Fibroblast of villous mesenchyme (primary cell): Measurements from ENCODE around the gene PPY. TPM values are rescaled to one million over a fixed set of nuclear protein-coding genes. Genes with fewer than 3 reads are reported as not detected.
"Not testable (repeated sequence)": the region's sequence is repeated elsewhere in the genome, so short reads cannot be mapped to it uniquely, and the experiment has no call there.

Experiments used
- DNase-seq: peaks from one replicate; pipeline ENCODE4 v3.0.0-alpha.2; 2010; ENCODE audit warnings: low read depth
- H3K4me3 ChIP-seq: 2 replicates; pipeline ENCODE4 v1.5.1; 2011; ENCODE audit warnings: low read depth, mild to moderate bottlenecking, low read length
- total RNA-seq: library from RNA; depleted of rRNA; stranded (reverse); fragments of >200 nt; gene quantifications from 2 replicates; pipeline ENCODE4 v1.2.3, GENCODE V29; 2012
- TF ChIP-seq, protein P1 (sequence below): IDR thresholded peaks from 2 replicates; pipeline ENCODE4 v1.5.1; 2012; ENCODE audit warnings: low read depth, mild to moderate bottlenecking, low read length; ENCODE audit not compliant: insufficient read depth

PPY gene
- total RNA-seq, 1 donor: not detected

- TF ChIP-seq, protein P1, sequence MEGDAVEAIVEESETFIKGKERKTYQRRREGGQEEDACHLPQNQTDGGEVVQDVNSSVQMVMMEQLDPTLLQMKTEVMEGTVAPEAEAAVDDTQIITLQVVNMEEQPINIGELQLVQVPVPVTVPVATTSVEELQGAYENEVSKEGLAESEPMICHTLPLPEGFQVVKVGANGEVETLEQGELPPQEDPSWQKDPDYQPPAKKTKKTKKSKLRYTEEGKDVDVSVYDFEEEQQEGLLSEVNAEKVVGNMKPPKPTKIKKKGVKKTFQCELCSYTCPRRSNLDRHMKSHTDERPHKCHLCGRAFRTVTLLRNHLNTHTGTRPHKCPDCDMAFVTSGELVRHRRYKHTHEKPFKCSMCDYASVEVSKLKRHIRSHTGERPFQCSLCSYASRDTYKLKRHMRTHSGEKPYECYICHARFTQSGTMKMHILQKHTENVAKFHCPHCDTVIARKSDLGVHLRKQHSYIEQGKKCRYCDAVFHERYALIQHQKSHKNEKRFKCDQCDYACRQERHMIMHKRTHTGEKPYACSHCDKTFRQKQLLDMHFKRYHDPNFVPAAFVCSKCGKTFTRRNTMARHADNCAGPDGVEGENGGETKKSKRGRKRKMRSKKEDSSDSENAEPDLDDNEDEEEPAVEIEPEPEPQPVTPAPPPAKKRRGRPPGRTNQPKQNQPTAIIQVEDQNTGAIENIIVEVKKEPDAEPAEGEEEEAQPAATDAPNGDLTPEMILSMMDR: no peak
Measured at GRCh38 chr17:43976963-43977837, 34.9 kb upstream of the PPY start.

GRCh38 chr17:43975898-43976297 is 33.6 kb upstream of the PPY start:
- TF ChIP-seq, protein P1: no peak
- no peak overlapping the region for H3K4me3 ChIP-seq
- no peak for DNase-seq

More at GRCh38 chr17:43976963-43977837, 34.9 kb upstream of the PPY start:
- DNase-seq: no peak
- H3K4me3 ChIP-seq: no peak overlapping the region

- H3K4me3 ChIP-seq: no peak overlapping the region
- DNase-seq: no peak
- TF ChIP-seq, protein P1: no peak
Measured at GRCh38 chr17:43974382-43975266, 32.3 kb upstream of the PPY start.

DNA sequence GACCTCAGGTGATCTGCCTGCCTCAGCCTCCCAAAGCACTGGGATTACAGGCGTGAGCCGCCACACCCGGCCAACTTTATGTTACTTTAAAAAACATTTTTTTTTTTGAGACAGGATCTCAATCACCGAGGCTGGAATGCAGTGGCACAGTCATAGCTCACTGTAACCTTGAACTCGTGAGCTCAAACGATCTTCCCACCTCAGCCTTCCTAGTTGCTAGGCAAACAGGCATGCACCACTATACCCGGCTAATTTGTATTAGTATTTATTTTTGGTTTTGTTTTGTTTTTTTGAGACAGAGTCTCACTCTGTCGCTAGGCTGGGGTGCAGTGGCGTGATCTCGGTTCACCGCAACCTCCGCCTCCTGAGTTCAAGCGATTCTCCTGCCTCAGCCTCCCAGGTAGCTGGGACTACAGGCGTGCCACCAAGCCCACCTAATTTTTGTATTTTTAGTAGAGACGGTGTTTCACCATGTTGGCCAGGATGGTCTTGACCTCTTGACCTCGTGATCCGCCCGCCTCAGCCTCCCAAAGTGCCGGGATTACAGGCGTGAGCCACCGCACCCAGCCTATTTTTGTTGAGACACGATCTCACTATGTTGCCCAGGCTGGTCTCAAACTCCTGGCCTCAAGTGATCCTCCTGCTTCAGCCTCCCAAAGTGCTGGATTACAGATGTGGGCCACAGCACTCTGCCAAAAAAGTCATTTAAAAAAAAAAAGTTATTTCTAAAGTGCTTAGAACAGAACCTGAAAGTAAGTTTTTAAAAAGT is 30.4 kb upstream of the PPY start:
- H3K4me3 ChIP-seq, DNase-seq: not testable (repeated sequence)

- DNase-seq, H3K4me3 ChIP-seq: not testable (repeated sequence)
Measured at GRCh38 chr17:43971436-43971835, 29.2 kb upstream of the PPY start.

DNA sequence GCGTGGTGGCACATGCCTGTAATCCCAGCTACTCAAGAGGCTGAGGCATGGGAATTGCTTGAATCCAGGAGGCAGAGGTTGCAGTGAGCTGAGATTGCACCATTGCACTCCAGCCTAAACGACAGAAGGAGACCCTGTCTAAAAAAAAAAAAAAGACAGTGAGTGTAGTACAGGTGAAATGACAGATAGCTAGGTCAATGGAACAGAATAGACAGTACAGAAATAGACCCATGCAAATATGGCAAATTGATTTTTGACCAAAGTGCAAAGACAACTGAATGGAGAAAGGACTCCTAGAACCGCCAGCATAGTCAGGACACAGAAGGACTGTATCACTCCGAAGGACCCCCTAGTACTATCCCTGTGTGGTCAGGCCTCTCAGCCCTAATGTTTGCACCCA is 28.1 kb upstream of the PPY start:
- TF ChIP-seq, protein P1: no peak
- no peak for DNase-seq
- H3K4me3 ChIP-seq: no peak overlapping the region

GRCh38 chr17:43967251-43967875 is 25.1 kb upstream of the PPY start:
- no peak for DNase-seq
- H3K4me3 ChIP-seq: peak overlapping the region; percentile 23
- TF ChIP-seq, protein P1: no peak
